Measurements from ENCODE around the gene MRPL27. TPM values are rescaled to one million over a fixed set of nuclear protein-coding genes. Genes with fewer than 3 reads are reported as not detected.

The MRPL27 gene
- total RNA-seq, 2 experiments from 2014 or later: 13.7 to 14.8 TPM

DNA sequence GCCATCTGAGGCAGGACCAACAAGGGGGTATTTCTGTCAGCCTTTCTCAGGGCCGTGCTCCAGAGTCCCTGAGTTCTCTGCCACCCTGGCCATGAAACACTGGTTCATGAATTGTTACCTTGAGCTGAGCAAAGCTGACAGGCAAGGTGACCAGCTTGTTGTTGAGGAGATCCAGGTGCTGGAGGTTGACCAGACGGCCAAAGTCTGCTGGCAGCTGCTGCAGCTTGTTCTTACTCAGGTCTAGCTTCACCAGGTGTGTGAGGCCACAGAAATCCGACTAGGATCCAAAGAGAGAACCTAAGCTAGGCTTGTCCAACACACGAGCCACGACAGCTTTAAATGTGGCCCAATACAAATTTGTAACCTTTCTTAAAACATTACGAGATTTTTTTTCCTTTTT is 19.6 kb upstream of the MRPL27 start:
- Mint-ChIP-seq H3K9me3 (no peaks in the 10 kb centered on the region), H3K4me1 (ENCODE audit: low read depth) (peaks cover 37% of the 10 kb centered on the region), H3K36me3 (ENCODE audit: low read depth) (peaks cover 87% of the 10 kb centered on the region), H3K4me3 (no peak overlapping the region), H3K27me3 (no peaks in the 10 kb centered on the region), H3K27ac (no peak overlapping the region)
- no peak overlapping the region for H3K4me3 ChIP-seq (ENCODE audit: low read length)
- intact Hi-C loops (cut with DNase I, micrococcal nuclease): no loop called here
- no peaks in the 10 kb centered on the region for H3K27me3 ChIP-seq (ENCODE audit: control insufficient read depth in 1 of 2, insufficient read depth in 2 of 2, low read length in 2 of 2)
- CTCF ChIA-PET: no interaction called here
- TF ChIP-seq CTCF (IDR thresholded peaks at IDR 0.05): no peak
- POLR2A ChIA-PET: no interaction called here
- peaks cover 27% of the 10 kb centered on the region for H3K4me1 ChIP-seq (ENCODE audit: insufficient read depth, low read length)
- no peaks in the 10 kb centered on the region for H3K9me3 ChIP-seq (ENCODE audit: control insufficient read depth in 1 of 2, insufficient read depth in 1 of 2, low read length in 2 of 2)
- DNase-seq (no peak), ATAC-seq (ENCODE audit: poor library complexity) (no peak)
- H3K27ac ChIP-seq (ENCODE audit: low read depth in 1 of 2, low read length in 2 of 2): no peak overlapping the region
- H3K36me3 ChIP-seq (ENCODE audit: insufficient read depth, low read length): peaks cover 74% of the 10 kb centered on the region

- no peak overlapping the region for H3K27ac ChIP-seq (ENCODE audit: low read depth in 1 of 2, low read length in 2 of 2)
- ATAC-seq (ENCODE audit: poor library complexity) (no peak), DNase-seq (no peak)
- H3K36me3 ChIP-seq (ENCODE audit: insufficient read depth, low read length): peaks cover 95% of the 10 kb centered on the region
- no peaks in the 10 kb centered on the region for H3K9me3 Mint-ChIP-seq
- no peaks in the 10 kb centered on the region for H3K4me1 ChIP-seq (ENCODE audit: insufficient read depth, low read length)
- TF ChIP-seq CTCF (IDR thresholded peaks at IDR 0.05): no peak
- no peak overlapping the region for H3K4me3 ChIP-seq (ENCODE audit: low read length)
- H3K27me3 ChIP-seq (ENCODE audit: control insufficient read depth in 1 of 2, insufficient read depth in 2 of 2, low read length in 2 of 2): no peaks in the 10 kb centered on the region
- H3K4me1 Mint-ChIP-seq (ENCODE audit: low read depth): peaks cover 13% of the 10 kb centered on the region
- H3K4me3 Mint-ChIP-seq: no peak overlapping the region
- ChIA-PET POLR2A (interaction anchor here (1.5 kb wide), 1 partner anchor 8 kb away, joined by 9 read pairs; the partner anchor contains the start of gene LRRC59), CTCF (interaction anchor here (0.6 to 1.3 kb wide), 2 partner anchors 8 to 976 kb away, joined by 3 to 6 read pairs; partner anchors contain the start of gene LRRC59)
- no peaks in the 10 kb centered on the region for H3K9me3 ChIP-seq (ENCODE audit: control insufficient read depth in 1 of 2, insufficient read depth in 1 of 2, low read length in 2 of 2)
- H3K36me3 Mint-ChIP-seq (ENCODE audit: low read depth): peaks cover 100% of the 10 kb centered on the region
- H3K27ac Mint-ChIP-seq: no peak overlapping the region
- no peaks in the 10 kb centered on the region for H3K27me3 Mint-ChIP-seq
- intact Hi-C loops (cut with DNase I, micrococcal nuclease): loop anchor here in 1 of 2 experiments (10.0 kb wide), 1 partner anchor 1415 kb away; no protein-coding TSS in a partner anchor
Measured at GRCh38 chr17:50389534-50389933, 16.6 kb upstream of the MRPL27 start.

- Histone ChIP-seq H3K4me1 (ENCODE audit: insufficient read depth, low read length) (no peaks in the 10 kb centered on the region), H3K27ac (ENCODE audit: low read depth in 1 of 2, low read length in 2 of 2) (no peak overlapping the region), H3K9me3 (ENCODE audit: control insufficient read depth in 1 of 2, insufficient read depth in 1 of 2, low read length in 2 of 2) (no peaks in the 10 kb centered on the region), H3K4me3 (ENCODE audit: low read length) (no peak overlapping the region), H3K27me3 (ENCODE audit: control insufficient read depth in 1 of 2, insufficient read depth in 2 of 2, low read length in 2 of 2) (no peaks in the 10 kb centered on the region), H3K36me3 (ENCODE audit: insufficient read depth, low read length) (peaks cover 95% of the 10 kb centered on the region)
- intact Hi-C loops (cut with DNase I, micrococcal nuclease): loop anchor here in 1 of 2 experiments (10.0 kb wide), 1 partner anchor 1414 kb away; no protein-coding TSS in a partner anchor
- Mint-ChIP-seq H3K9me3 (no peaks in the 10 kb centered on the region), H3K27ac (no peak overlapping the region), H3K36me3 (ENCODE audit: low read depth) (peaks cover 100% of the 10 kb centered on the region), H3K4me3 (no peak overlapping the region), H3K27me3 (no peaks in the 10 kb centered on the region), H3K4me1 (ENCODE audit: low read depth) (peaks cover 8% of the 10 kb centered on the region)
- no peak for ATAC-seq (ENCODE audit: poor library complexity)
- ChIA-PET CTCF (interaction anchor here (0.6 to 1.3 kb wide), 2 partner anchors 9 to 975 kb away, joined by 3 to 6 read pairs; partner anchors contain the start of gene LRRC59), POLR2A (interaction anchor here (1.5 kb wide), 1 partner anchor 9 kb away, joined by 9 read pairs; the partner anchor contains the start of gene LRRC59)
- DNase-seq: no peak
- TF ChIP-seq CTCF (IDR thresholded peaks at IDR 0.05): no peak
Measured at GRCh38 chr17:50388728-50389127, 15.7 kb upstream of the MRPL27 start.
